Neural progenitor cell (in vitro differentiated cells): ENCODE measurements around the gene NR3C2. TPM values are rescaled to one million over a fixed set of nuclear protein-coding genes. Genes with fewer than 3 reads are reported as not detected.

Experiments used
- DNase-seq: peaks from one replicate; pipeline ENCODE4 v3.0.0-alpha.2; 2016; ENCODE audit warnings: low spot score
- H2AFZ ChIP-seq: fragments of 200-600 bp; sonication (generic); replicated peaks from 2 replicates; pipeline ENCODE4 v1.6.1; 2016; ENCODE audit warnings: antibody characterized with exemption
- H3F3A ChIP-seq: fragments of 200-600 bp; sonication (generic); 2 replicates; pipeline ENCODE4 v1.6.1; 2016; ENCODE audit warnings: antibody characterized with exemption, low read depth
- H3K27ac ChIP-seq: fragments of 200-600 bp; sonication (generic); 2 replicates; pipeline ENCODE4 v1.5.1; 2016; ENCODE audit warnings: mild to moderate bottlenecking
- H3K27me3 ChIP-seq: fragments of 200-600 bp; sonication (generic); 2 replicates; pipeline ENCODE4 v1.6.1; 2016; ENCODE audit warnings: mild to moderate bottlenecking, moderate library complexity
- H3K36me3 ChIP-seq: fragments of 200-600 bp; sonication (generic); 2 replicates; pipeline ENCODE4 v1.5.1; 2016
- H3K4me1 ChIP-seq: fragments of 200-600 bp; sonication (generic); 2 replicates; pipeline ENCODE4 v1.6.1; 2016; ENCODE audit warnings: mixed run types
- H3K4me2 ChIP-seq: fragments of 200-600 bp; sonication (generic); 2 replicates; pipeline ENCODE4 v1.6.1; 2016
- H3K4me3 ChIP-seq: fragments of 200-600 bp; sonication (generic); 2 replicates; pipeline ENCODE4 v1.5.1; 2016
- H3K79me2 ChIP-seq: fragments of 200-600 bp; sonication (generic); 2 replicates; pipeline ENCODE4 v1.6.1; 2016; ENCODE audit warnings: low read depth
- H3K9ac ChIP-seq: fragments of 200-600 bp; sonication (generic); 2 replicates; pipeline ENCODE4 v1.6.1; 2016
- H3K9me3 ChIP-seq: fragments of 200-600 bp; sonication (generic); 2 replicates; pipeline ENCODE4 v1.5.1; 2016; ENCODE audit warnings: low read depth
- H4K20me1 ChIP-seq: fragments of 200-600 bp; sonication (generic); 2 replicates; pipeline ENCODE4 v1.6.1; 2016; ENCODE audit warnings: low read depth
- H3K27ac Mint-ChIP-seq: 3 replicates; pipeline ENCODE4 v1.8.0; 2021; ENCODE audit warnings: mixed read lengths
- H3K27me3 Mint-ChIP-seq: 2 replicates; pipeline ENCODE4 v1.8.0; 2022; ENCODE audit warnings: low read depth, mild to moderate bottlenecking, inconsistent platforms, moderate library complexity, mixed read lengths; ENCODE audit not compliant: insufficient read depth
- H3K36me3 Mint-ChIP-seq: 3 replicates; pipeline ENCODE4 v1.8.0; 2021; ENCODE audit warnings: mixed read lengths
- H3K4me1 Mint-ChIP-seq: 3 replicates; pipeline ENCODE4 v1.8.0; 2021; ENCODE audit warnings: mixed read lengths
- H3K4me3 Mint-ChIP-seq: 3 replicates; pipeline ENCODE4 v1.8.0; 2021; ENCODE audit warnings: mild to moderate bottlenecking, moderate library complexity, mixed read lengths
- H3K9me3 Mint-ChIP-seq: 3 replicates; pipeline ENCODE4 v1.8.0; 2020; ENCODE audit warnings: mixed read lengths
- CTCF ChIP-seq: fragments of 200-600 bp; sonication (generic); IDR thresholded peaks from 2 replicates; pipeline ENCODE4 v1.5.1; 2017; ENCODE audit warnings: antibody characterized with exemption, mild to moderate bottlenecking
- EZH2 ChIP-seq: fragments of 200-600 bp; sonication (generic); IDR thresholded peaks from 2 replicates; pipeline ENCODE4 v1.6.1; 2017; ENCODE audit warnings: antibody characterized with exemption, mild to moderate bottlenecking, moderate library complexity
- EZH2phosphoT487 ChIP-seq: fragments of 200-600 bp; sonication (generic); IDR thresholded peaks from 2 replicates; pipeline ENCODE4 v1.6.1; 2017; ENCODE audit warnings: antibody characterized with exemption
- total RNA-seq: library from RNA; depleted of rRNA; stranded (reverse); fragments of >200 nt; gene quantifications from 2 replicates; pipeline ENCODE4 v1.2.3, GENCODE V29; 2015; ENCODE audit warnings: low replicate concordance

NR3C2 gene
- total RNA-seq, 1 donor from 2014 or later, result 0.73 TPM

DNA sequence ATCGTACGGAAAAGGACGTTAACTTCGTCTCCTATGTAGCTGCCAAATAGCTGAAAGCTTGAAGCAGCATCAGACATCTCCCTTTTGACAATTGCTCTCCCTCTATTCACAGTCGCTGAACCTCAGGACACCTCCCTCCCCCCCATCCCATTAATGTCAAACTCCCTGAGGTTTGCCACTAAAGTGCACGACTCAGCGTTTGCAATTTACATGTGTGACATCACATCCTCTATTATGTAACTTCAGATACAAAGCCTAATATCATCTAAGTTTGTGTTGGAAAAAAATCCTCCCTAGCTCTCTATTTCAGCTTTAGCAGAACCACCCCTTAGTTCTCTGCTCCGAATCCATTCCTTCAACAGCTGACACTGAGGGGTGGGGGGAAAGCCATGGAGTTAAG is 5.5 kb upstream of the NR3C2 start:
- no peak overlapping the region for H3K4me3 ChIP-seq
- H3K4me3 Mint-ChIP-seq, result no peak overlapping the region
- no peak overlapping the region for H3K4me2 ChIP-seq
- H2AFZ ChIP-seq, result no peak overlapping the region
- H3K27me3 Mint-ChIP-seq, result peaks cover 25% of the 10 kb centered on the region
- H3K4me1 ChIP-seq, result peaks cover 12% of the 10 kb centered on the region
- no peaks in the 10 kb centered on the region for H3K36me3 ChIP-seq
- no peaks in the 10 kb centered on the region for H3K9me3 ChIP-seq
- peaks cover 4% of the 10 kb centered on the region for H3K4me1 Mint-ChIP-seq
- peaks cover 5% of the 10 kb centered on the region for H3F3A ChIP-seq
- peaks cover 59% of the 10 kb centered on the region for H3K27me3 ChIP-seq
- TF ChIP-seq EZH2phosphoT487 (no peak), CTCF (no peak), EZH2 (no peak)
- H3K27ac ChIP-seq, result no peak overlapping the region
- no peaks in the 10 kb centered on the region for H3K79me2 ChIP-seq
- H3K9ac ChIP-seq, result no peak overlapping the region
- peaks cover 9% of the 10 kb centered on the region for H4K20me1 ChIP-seq
- DNase-seq, result peak; percentile 10
- H3K9me3 Mint-ChIP-seq, result no peaks in the 10 kb centered on the region
- H3K36me3 Mint-ChIP-seq, result no peaks in the 10 kb centered on the region
- H3K27ac Mint-ChIP-seq, result no peak overlapping the region

GRCh38 chr4:148445860-148446330 is 3.7 kb upstream of the NR3C2 start:
- peak overlapping the region; percentile 77 for H3K4me3 ChIP-seq
- peak overlapping the region; percentile 99 for H3K4me2 ChIP-seq
- H3K9me3 ChIP-seq, result no peaks in the 10 kb centered on the region
- peaks cover 18% of the 10 kb centered on the region for H3K4me1 ChIP-seq
- no peaks in the 10 kb centered on the region for H3K36me3 ChIP-seq
- H4K20me1 ChIP-seq, result peaks cover 9% of the 10 kb centered on the region
- H3K79me2 ChIP-seq, result no peaks in the 10 kb centered on the region
- Mint-ChIP-seq H3K27me3 (peaks cover 38% of the 10 kb centered on the region), H3K36me3 (no peaks in the 10 kb centered on the region), H3K4me3 (peak overlapping the region; percentile 84), H3K9me3 (no peaks in the 10 kb centered on the region), H3K4me1 (peaks cover 4% of the 10 kb centered on the region), H3K27ac (no peak overlapping the region)
- H3K27me3 ChIP-seq, result peaks cover 75% of the 10 kb centered on the region
- peak; percentile 64 for DNase-seq
- H3F3A ChIP-seq, result peaks cover 15% of the 10 kb centered on the region
- TF ChIP-seq CTCF, result no peak
- no peak for TF ChIP-seq EZH2phosphoT487
- TF ChIP-seq EZH2, result no peak
- no peak overlapping the region for H3K9ac ChIP-seq
- H3K27ac ChIP-seq, result no peak overlapping the region
- H2AFZ ChIP-seq, result no peak overlapping the region

- H3K4me3 ChIP-seq, result peak overlapping the region; percentile 77
- Mint-ChIP-seq H3K36me3 (no peaks in the 10 kb centered on the region), H3K27me3 (peaks cover 40% of the 10 kb centered on the region), H3K9me3 (no peaks in the 10 kb centered on the region), H3K4me3 (peak overlapping the region; percentile 84), H3K27ac (no peak overlapping the region), H3K4me1 (peaks cover 4% of the 10 kb centered on the region)
- H3K9ac ChIP-seq, result no peak overlapping the region
- no peak for TF ChIP-seq EZH2phosphoT487
- TF ChIP-seq EZH2, result no peak
- TF ChIP-seq CTCF, result no peak
- peaks cover 15% of the 10 kb centered on the region for H3F3A ChIP-seq
- DNase-seq, result peak; percentile 85
- peak overlapping the region; percentile 99 for H3K4me2 ChIP-seq
- H3K9me3 ChIP-seq, result no peaks in the 10 kb centered on the region
- no peak overlapping the region for H3K27ac ChIP-seq
- H3K27me3 ChIP-seq, result peaks cover 81% of the 10 kb centered on the region
- H2AFZ ChIP-seq, result peak overlapping the region; percentile 71
- H3K79me2 ChIP-seq, result no peaks in the 10 kb centered on the region
- H4K20me1 ChIP-seq, result peaks cover 9% of the 10 kb centered on the region
- H3K36me3 ChIP-seq, result no peaks in the 10 kb centered on the region
- peaks cover 18% of the 10 kb centered on the region for H3K4me1 ChIP-seq
Observed at GRCh38 chr4:148445071-148445859, 3.1 kb upstream of the NR3C2 start.
